NT2/D1 (cell line): Measurements from ENCODE around the gene ADA.

Source experiments
- YY1 ChIP-seq: IDR thresholded peaks from 2 replicates; pipeline ENCODE4 v1.6.1; 2011; ENCODE audit not compliant: insufficient read length, insufficient read depth
- ZNF274 ChIP-seq: IDR thresholded peaks from 2 replicates; pipeline ENCODE4 v1.6.1; 2011; ENCODE audit warnings: mild to moderate bottlenecking, low read depth, low read length

DNA sequence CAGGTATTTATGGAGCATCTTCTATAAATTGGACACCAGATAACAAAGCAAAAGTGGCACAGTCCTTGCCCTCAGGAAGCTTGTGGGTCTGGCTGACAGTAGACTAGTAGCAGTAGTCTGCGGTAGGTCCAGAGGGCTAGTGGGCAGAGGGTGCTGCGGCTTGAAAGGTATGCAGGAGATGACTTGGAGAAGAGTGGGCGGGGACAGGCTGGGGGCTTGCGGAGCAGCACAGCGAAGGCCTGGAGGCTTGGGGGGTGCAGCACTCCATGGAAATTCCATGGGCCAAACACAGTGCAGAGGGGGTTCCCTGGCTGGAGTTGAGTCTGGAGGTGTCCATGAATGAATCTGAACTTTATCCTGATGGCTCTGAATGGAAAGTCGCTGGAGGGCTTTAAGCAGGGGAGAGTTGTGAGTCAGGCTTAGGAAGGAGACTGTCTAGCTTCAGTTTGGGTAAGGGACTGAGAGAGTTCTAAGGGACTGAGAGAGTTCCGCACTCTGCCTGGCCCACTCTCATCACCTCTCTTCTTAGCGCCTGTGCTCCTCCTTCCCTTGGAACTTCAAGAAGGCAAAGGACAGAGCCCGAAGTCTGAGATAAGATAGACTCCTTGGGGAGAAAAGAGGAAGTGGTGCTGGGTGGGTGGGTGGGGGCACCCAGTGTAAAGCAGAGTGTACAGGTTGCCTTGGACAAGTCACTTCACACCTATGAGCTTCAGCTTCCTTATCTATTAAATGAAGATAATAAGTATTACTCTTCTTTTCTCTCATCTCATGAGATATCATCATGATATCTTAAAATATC is 60.3 kb downstream of the ADA start:
- TF ChIP-seq YY1: no peak
- no peak for TF ChIP-seq ZNF274
